Osteoblast (primary cell): Measurements from ENCODE around the gene CADPS. TPM values are rescaled to one million over a fixed set of nuclear protein-coding genes. Genes with fewer than 3 reads are reported as not detected.

Experiments
- DNase-seq: peaks from one replicate; pipeline ENCODE4 v3.0.0; 2011; ENCODE audit warnings: low spot score, mixed read lengths; ENCODE audit not compliant: insufficient read length; ENCODE audit errors: missing footprints
- H2AFZ ChIP-seq: 2 replicates; pipeline ENCODE4 v1.6.0; 2011; ENCODE audit warnings: mild to moderate bottlenecking, low read length
- H3K27ac ChIP-seq: 2 replicates; pipeline ENCODE4 v1.5.1; 2011; ENCODE audit warnings: mild to moderate bottlenecking, low read depth, low read length, moderate library complexity
- H3K27me3 ChIP-seq: 2 replicates; pipeline ENCODE4 v1.6.0; 2012; ENCODE audit warnings: mild to moderate bottlenecking, control low read depth, inconsistent platforms, low read length, moderate library complexity; ENCODE audit not compliant: insufficient read depth
- H3K36me3 ChIP-seq: 2 replicates; pipeline ENCODE4 v1.5.1; 2011; ENCODE audit warnings: mild to moderate bottlenecking, low read length, control low read depth, moderate library complexity; ENCODE audit not compliant: insufficient read depth
- H3K4me1 ChIP-seq: 2 replicates; pipeline ENCODE4 v1.5.1; 2011; ENCODE audit warnings: mild to moderate bottlenecking, low read length, control low read depth, moderate library complexity; ENCODE audit not compliant: insufficient read depth
- H3K4me2 ChIP-seq: 2 replicates; pipeline ENCODE4 v1.6.0; 2011; ENCODE audit warnings: mild to moderate bottlenecking, low read length; ENCODE audit not compliant: insufficient read depth
- H3K4me3 ChIP-seq: fragments of 200-600 bp; sonication (generic); 3 replicates; pipeline ENCODE4 v1.5.1; 2012; ENCODE audit warnings: mild to moderate bottlenecking, low read length, inconsistent platforms; ENCODE audit not compliant: insufficient read depth
- H3K79me2 ChIP-seq: 2 replicates; pipeline ENCODE4 v1.6.0; 2012; ENCODE audit warnings: mild to moderate bottlenecking, low read length, control low read depth, inconsistent platforms; ENCODE audit not compliant: insufficient read depth
- H3K9me3 ChIP-seq: 2 replicates; pipeline ENCODE4 v1.5.1; 2011; ENCODE audit warnings: low read depth, low read length, control low read depth
- H4K20me1 ChIP-seq: 2 replicates; pipeline ENCODE4 v1.6.0; 2012; ENCODE audit warnings: mild to moderate bottlenecking, low read length, control low read depth; ENCODE audit not compliant: insufficient read depth
- total RNA-seq: library from RNA; depleted of rRNA; stranded (reverse); fragments of >200 nt; gene quantifications from 2 replicates; pipeline ENCODE4 v1.2.3, GENCODE V29; 2012
- TF ChIP-seq, protein P1 (sequence below): IDR thresholded peaks from 2 replicates; pipeline ENCODE4 v1.5.1; 2011; ENCODE audit warnings: mild to moderate bottlenecking, low read depth, low read length, moderate library complexity; ENCODE audit errors: extremely low read depth

CADPS gene
- total RNA-seq, 1 donor: not detected

- Histone ChIP-seq H3K36me3 (no peaks in the 10 kb centered on the region), H3K9me3 (no peaks in the 10 kb centered on the region), H3K27ac (no peak overlapping the region), H3K4me1 (no peaks in the 10 kb centered on the region), H3K4me3 (no peak overlapping the region), H2AFZ (no peak overlapping the region), H3K27me3 (no peaks in the 10 kb centered on the region), H3K79me2 (no peaks in the 10 kb centered on the region), H4K20me1 (no peaks in the 10 kb centered on the region), H3K4me2 (no peak overlapping the region)
- TF ChIP-seq, protein P1, sequence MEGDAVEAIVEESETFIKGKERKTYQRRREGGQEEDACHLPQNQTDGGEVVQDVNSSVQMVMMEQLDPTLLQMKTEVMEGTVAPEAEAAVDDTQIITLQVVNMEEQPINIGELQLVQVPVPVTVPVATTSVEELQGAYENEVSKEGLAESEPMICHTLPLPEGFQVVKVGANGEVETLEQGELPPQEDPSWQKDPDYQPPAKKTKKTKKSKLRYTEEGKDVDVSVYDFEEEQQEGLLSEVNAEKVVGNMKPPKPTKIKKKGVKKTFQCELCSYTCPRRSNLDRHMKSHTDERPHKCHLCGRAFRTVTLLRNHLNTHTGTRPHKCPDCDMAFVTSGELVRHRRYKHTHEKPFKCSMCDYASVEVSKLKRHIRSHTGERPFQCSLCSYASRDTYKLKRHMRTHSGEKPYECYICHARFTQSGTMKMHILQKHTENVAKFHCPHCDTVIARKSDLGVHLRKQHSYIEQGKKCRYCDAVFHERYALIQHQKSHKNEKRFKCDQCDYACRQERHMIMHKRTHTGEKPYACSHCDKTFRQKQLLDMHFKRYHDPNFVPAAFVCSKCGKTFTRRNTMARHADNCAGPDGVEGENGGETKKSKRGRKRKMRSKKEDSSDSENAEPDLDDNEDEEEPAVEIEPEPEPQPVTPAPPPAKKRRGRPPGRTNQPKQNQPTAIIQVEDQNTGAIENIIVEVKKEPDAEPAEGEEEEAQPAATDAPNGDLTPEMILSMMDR: no peak
- DNase-seq: no peak
Measured at GRCh38 chr3:62805580-62806277, 69.5 kb downstream of the CADPS start.

GRCh38 chr3:62805106-62805505 is 70.1 kb downstream of the CADPS start:
- TF ChIP-seq, protein P1: no peak
- H4K20me1 ChIP-seq: no peaks in the 10 kb centered on the region

GRCh38 chr3:62803276-62803675 is 71.9 kb downstream of the CADPS start:
- Histone ChIP-seq H3K79me2 (no peaks in the 10 kb centered on the region), H3K4me1 (no peaks in the 10 kb centered on the region), H4K20me1 (no peaks in the 10 kb centered on the region), H2AFZ (no peak overlapping the region), H3K4me3 (no peak overlapping the region), H3K9me3 (no peaks in the 10 kb centered on the region), H3K27me3 (no peaks in the 10 kb centered on the region), H3K4me2 (no peak overlapping the region), H3K27ac (no peak overlapping the region), H3K36me3 (no peaks in the 10 kb centered on the region)
- no peak for DNase-seq
- TF ChIP-seq, protein P1: no peak

More at GRCh38 chr3:62805106-62805505, 70.1 kb downstream of the CADPS start:
- Histone ChIP-seq H3K9me3 (no peaks in the 10 kb centered on the region), H3K27ac (no peak overlapping the region), H3K79me2 (no peaks in the 10 kb centered on the region), H3K27me3 (no peaks in the 10 kb centered on the region), H3K4me1 (no peaks in the 10 kb centered on the region), H2AFZ (no peak overlapping the region), H3K4me2 (no peak overlapping the region), H3K36me3 (no peaks in the 10 kb centered on the region), H3K4me3 (no peak overlapping the region)
- no peak for DNase-seq

DNA sequence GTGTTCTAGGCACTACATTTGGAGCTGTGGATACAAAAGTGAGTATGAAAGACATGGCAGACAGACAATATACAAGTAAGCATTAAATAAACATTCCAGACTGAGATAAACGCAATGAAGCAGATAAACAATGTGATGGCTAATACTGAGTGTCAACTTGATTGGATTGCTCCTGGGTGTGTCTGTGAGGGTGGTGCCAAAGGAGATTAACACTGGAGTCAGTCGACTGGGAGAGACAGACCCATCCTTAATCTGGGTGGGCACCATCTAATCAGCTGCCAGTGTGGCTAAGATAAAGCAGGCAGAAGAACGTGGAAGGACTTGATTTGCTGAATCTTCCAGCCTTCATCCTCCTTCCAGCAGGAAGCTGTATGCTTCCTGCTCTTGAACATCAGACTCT is 77.2 kb downstream of the CADPS start:
- H3K4me2 ChIP-seq: no peak overlapping the region
- no peak overlapping the region for H2AFZ ChIP-seq
- no peaks in the 10 kb centered on the region for H3K4me1 ChIP-seq
- no peaks in the 10 kb centered on the region for H3K36me3 ChIP-seq
- no peak overlapping the region for H3K4me3 ChIP-seq
- no peaks in the 10 kb centered on the region for H3K27me3 ChIP-seq
- H3K79me2 ChIP-seq: no peaks in the 10 kb centered on the region
- no peaks in the 10 kb centered on the region for H4K20me1 ChIP-seq
- no peak for DNase-seq
- no peaks in the 10 kb centered on the region for H3K9me3 ChIP-seq
- H3K27ac ChIP-seq: no peak overlapping the region
- TF ChIP-seq, protein P1: no peak
